ENCODE data around the gene TMEM129.
"Not testable (repeated sequence)": the region's sequence is repeated elsewhere in the genome, so short reads cannot be mapped to it uniquely, and the experiment has no call there.

GRCh38 chr4:1671011-1671410 is 50.1 kb downstream of the TMEM129 start:
- TF ChIP-seq CTCF, POLR2A (IDR thresholded peaks at IDR 0.05): not testable (repeated sequence)
